ENCODE results near the gene TFPI.

GRCh38 chr2:187442378-187442777, 111.9 kb downstream of the TFPI start:
- no peak for TF ChIP-seq EZH2 (IDR thresholded peaks at IDR 0.05; ENCODE audit: borderline replicate concordance, low read depth, low read length, severe bottlenecking)
- TF ChIP-seq CTCF (IDR thresholded peaks at IDR 0.05; ENCODE audit: borderline replicate concordance, extremely low read depth, low read length, poor library complexity, severe bottlenecking) = no peak

Measured in DND-41 (cell line).